H1 (cell line): ENCODE results near the gene CD37. TPM values are rescaled to one million over a fixed set of nuclear protein-coding genes. Genes with fewer than 3 reads are reported as not detected.

Source experiments
- CTCF ChIA-PET: fragments of 300-600 bp; sonication (Branson Sonifier 250); formaldehyde crosslinking; loops from one replicate; lab custom pipeline; 2021; ENCODE audit not compliant: partially characterized antibody; lab: Charles Lee
- POLR2A ChIA-PET: fragments of 300-600 bp; sonication (Branson Sonifier 250); formaldehyde crosslinking; loops from one replicate; lab custom pipeline; 2021; ENCODE audit warnings: inconsistent platforms; ENCODE audit not compliant: partially characterized antibody; lab: Charles Lee
- DNase-seq, 2 experiments: peaks; one replicate each; pipeline versions ENCODE4 v3.0.0 to v3.0.0-alpha.2; 2010 to 2022; ENCODE audit warnings: low spot score in 2 of 2, low read depth in 1 of 2, mixed read lengths in 1 of 2
- FAIRE-seq: peaks from 2 replicates; lab custom pipeline; 2011; peaks lifted over from hg19 to GRCh38; lab: Jason Lieb, UNC
- H2AFZ ChIP-seq: 2 replicates; pipeline ENCODE4 v1.8.1; 2012; ENCODE audit warnings: low read length, inconsistent platforms
- H2AK5ac ChIP-seq: 2 replicates; pipeline ENCODE4 v1.6.1; 2013; ENCODE audit warnings: low read depth, low read length
- H2BK120ac ChIP-seq: replicated peaks from 2 replicates; pipeline ENCODE3; 2013; ENCODE audit warnings: low read depth, low read length, inconsistent platforms
- H2BK12ac ChIP-seq: 2 replicates; pipeline ENCODE4 v1.6.1; 2013; ENCODE audit warnings: low read depth, low read length
- H2BK15ac ChIP-seq: 2 replicates; pipeline ENCODE4 v1.6.1; 2013; ENCODE audit warnings: low read length
- H2BK20ac ChIP-seq: 2 replicates; pipeline ENCODE4 v1.6.1; 2013; ENCODE audit warnings: low read length
- H2BK5ac ChIP-seq: 2 replicates; pipeline ENCODE4 v1.6.1; 2013; ENCODE audit warnings: low read depth, low read length
- H3K14ac ChIP-seq: 2 replicates; pipeline ENCODE4 v1.6.1; 2013; ENCODE audit warnings: inconsistent platforms; ENCODE audit not compliant: insufficient read length
- H3K18ac ChIP-seq: 2 replicates; pipeline ENCODE4 v1.6.1; 2013; ENCODE audit warnings: low read length; ENCODE audit errors: extremely low read depth
- H3K23ac ChIP-seq: 2 replicates; pipeline ENCODE4 v1.6.1; 2013; ENCODE audit warnings: inconsistent platforms; ENCODE audit not compliant: insufficient read length
- H3K23me2 ChIP-seq: 2 replicates; pipeline ENCODE4 v1.6.1; 2013; ENCODE audit warnings: low read depth, low read length
- H3K27ac ChIP-seq: 2 replicates; pipeline ENCODE4 v1.6.1; 2011; ENCODE audit warnings: low read depth, low read length, inconsistent platforms
- H3K27me3 ChIP-seq, 4 experiments: replicated peaks in 1 of 4; 1 replicate in 1 of 4; 2 replicates in 3 of 4; pipeline versions ENCODE4 v1.6.1 to v1.8.1; 2011 to 2013; ENCODE audit warnings: low read length in 3 of 4, mild to moderate bottlenecking in 3 of 4, inconsistent platforms in 2 of 4, mixed read lengths in 2 of 4, moderate library complexity in 1 of 4; ENCODE audit not compliant: control insufficient read depth in 3 of 4, insufficient read depth in 3 of 4; ENCODE audit errors: extremely low read depth in 1 of 4
- H3K36me3 ChIP-seq, 4 experiments: 2 replicates each; pipeline versions ENCODE4 v1.6.1 to v1.8.1; 2011 to 2013; ENCODE audit warnings: mild to moderate bottlenecking in 4 of 4, low read length in 3 of 4, moderate library complexity in 2 of 4, control low read depth in 1 of 4, inconsistent platforms in 1 of 4; ENCODE audit not compliant: insufficient read depth in 4 of 4, control insufficient read depth in 2 of 4
- H3K4ac ChIP-seq: replicated peaks from 2 replicates; pipeline ENCODE3; 2013; ENCODE audit warnings: low read length, low read depth, mixed read lengths, inconsistent platforms; ENCODE audit not compliant: insufficient read length
- H3K4me1 ChIP-seq, 4 experiments: replicated peaks in 1 of 4; 1 replicate in 1 of 4; 2 replicates in 3 of 4; pipeline versions ENCODE4 v1.6.1 to v1.8.1; 2011 to 2013; ENCODE audit warnings: low read length in 3 of 4, inconsistent platforms in 2 of 4, mixed read lengths in 1 of 4; ENCODE audit not compliant: insufficient read depth in 4 of 4, control insufficient read depth in 3 of 4
- H3K4me2 ChIP-seq, 2 experiments: 2 replicates each; pipeline versions ENCODE4 v1.6.1 to v1.8.1; 2011 to 2013; ENCODE audit warnings: low read depth in 2 of 2, low read length in 2 of 2, control low read depth in 1 of 2, inconsistent platforms in 1 of 2, mild to moderate bottlenecking in 1 of 2; ENCODE audit not compliant: insufficient read depth in 1 of 2
- H3K4me3 ChIP-seq, 4 experiments: fragments of 200-600, 300-600 bp in 1 of 4; sonication (generic), shearing (Covaris generic), sonication (Bioruptor Twin) in 1 of 4; 2 replicates each; pipeline versions ENCODE4 v1.5.1 to v1.8.1; 2011 to 2016; ENCODE audit warnings: low read length in 4 of 4, low read depth in 3 of 4, control low read depth in 2 of 4, inconsistent platforms in 2 of 4, mild to moderate bottlenecking in 2 of 4, mixed read lengths in 1 of 4, moderate library complexity in 1 of 4; ENCODE audit not compliant: insufficient read depth in 2 of 4; ENCODE audit errors: extremely low read depth in 1 of 4
- H3K56ac ChIP-seq: replicated peaks from 2 replicates; pipeline ENCODE3; 2013; ENCODE audit warnings: low read depth, mild to moderate bottlenecking, mixed read lengths, low read length, inconsistent platforms; ENCODE audit not compliant: insufficient read length
- H3K79me1 ChIP-seq: 2 replicates; pipeline ENCODE4 v1.6.1; 2013; ENCODE audit warnings: low read depth, low read length, control low read depth
- H3K79me2 ChIP-seq, 2 experiments: 2 replicates each; pipeline versions ENCODE4 v1.6.1 to v1.8.1; 2012 to 2013; ENCODE audit warnings: low read length in 2 of 2, mild to moderate bottlenecking in 2 of 2, inconsistent platforms in 1 of 2; ENCODE audit not compliant: insufficient read depth in 2 of 2, control insufficient read depth in 1 of 2
- H3K9ac ChIP-seq, 4 experiments: replicated peaks in 1 of 4; 1 replicate in 1 of 4; 2 replicates in 3 of 4; pipeline versions ENCODE4 v1.6.1 to v1.8.1; 2011 to 2013; ENCODE audit warnings: low read depth in 3 of 4, low read length in 3 of 4, control low read depth in 2 of 4, mild to moderate bottlenecking in 2 of 4, moderate library complexity in 2 of 4, inconsistent platforms in 1 of 4; ENCODE audit errors: extremely low read depth in 1 of 4
- H3K9me3 ChIP-seq, 2 experiments: 2 replicates each; pipeline versions ENCODE4 v1.6.1 to v1.8.1; 2012 to 2013; ENCODE audit warnings: mild to moderate bottlenecking in 2 of 2, moderate library complexity in 2 of 2, control low read depth in 1 of 2, inconsistent platforms in 1 of 2, low read depth in 1 of 2, low read length in 1 of 2, mixed read lengths in 1 of 2; ENCODE audit not compliant: insufficient read depth in 2 of 2
- H4K20me1 ChIP-seq, 2 experiments: replicated peaks in 1 of 2; 2 replicates each; pipeline versions ENCODE3 to v1.8.1; 2011 to 2013; ENCODE audit warnings: inconsistent platforms in 2 of 2, low read length in 2 of 2, mild to moderate bottlenecking in 1 of 2; ENCODE audit not compliant: insufficient read depth in 2 of 2, control insufficient read depth in 1 of 2
- H4K5ac ChIP-seq: 2 replicates; pipeline ENCODE4 v1.6.1; 2013; ENCODE audit warnings: low read length, low read depth, mixed read lengths, inconsistent platforms; ENCODE audit not compliant: insufficient read length
- H4K8ac ChIP-seq: 2 replicates; pipeline ENCODE4 v1.8.0; 2013; ENCODE audit warnings: mild to moderate bottlenecking, moderate library complexity, low read length, inconsistent platforms; ENCODE audit not compliant: insufficient read depth; ENCODE audit errors: extremely low read depth
- H4K91ac ChIP-seq: replicated peaks from 2 replicates; pipeline ENCODE3; 2013; ENCODE audit warnings: low read length, mixed read lengths, inconsistent platforms; ENCODE audit not compliant: insufficient read length
- EZH2 ChIP-seq: fragments of 200-600 bp; sonication (generic); IDR thresholded peaks from 2 replicates; pipeline ENCODE4 v1.7.1; 2012; ENCODE audit warnings: low read depth, mild to moderate bottlenecking, moderate library complexity, low read length, inconsistent platforms; ENCODE audit not compliant: severe bottlenecking
- POLR2A ChIP-seq, 2 experiments: IDR thresholded peaks; 1 replicate in 1 of 2; 2 replicates in 1 of 2; pipeline ENCODE4 v1.6.1; 2011; ENCODE audit warnings: low read depth in 2 of 2, low read length in 2 of 2, mild to moderate bottlenecking in 2 of 2; ENCODE audit errors: control extremely low read depth in 1 of 2
- RAD21 ChIP-seq, 2 experiments: IDR thresholded peaks in 1 of 2; conservative IDR thresholded peaks in 1 of 2; 2 replicates each; pipeline ENCODE4 v1.6.1; 2011; ENCODE audit warnings: low read depth in 2 of 2, low read length in 2 of 2, improper control_type of control experiment in 1 of 2, inconsistent platforms in 1 of 2, mild to moderate bottlenecking in 1 of 2, moderate library complexity in 1 of 2
- RNF2 ChIP-seq: fragments of 200-900, 300-1000 bp; sonication (generic); IDR thresholded peaks from 2 replicates; pipeline ENCODE4 v1.7.1; 2016; ENCODE audit warnings: borderline replicate concordance, low read depth, mild to moderate bottlenecking, antibody characterized with exemption, low read length; ENCODE audit not compliant: poor library complexity, severe bottlenecking; ENCODE audit errors: missing control alignments
- WGBS, 2 experiments: shearing (Covaris generic) in 1 of 2; methylation state at CpG; one replicate each; pipeline versions ENCODE4 v1.1.6 to v1.1.7; 2013 to 2015; ENCODE audit warnings: low lambda C conversion rate in 2 of 2, mixed read lengths in 2 of 2, inconsistent platforms in 1 of 2, low coverage in 1 of 2, missing lambda C conversion rate in 1 of 2; ENCODE audit not compliant: insufficient replicate concordance in 2 of 2, insufficient coverage in 1 of 2, insufficient read length in 1 of 2; ENCODE audit errors: extremely low coverage in 1 of 2, missing lambda C conversion rate in 1 of 2; 5-methylcytosine and 5-hydroxymethylcytosine counted together
- polyA plus RNA-seq, 7 experiments: library from polyadenylated mRNA; depleted of rRNA in 3 of 7; stranded (reverse) in 5 of 7; unstranded in 2 of 7; fragments of >200 nt in 5 of 7; fragments of 200-250 nt in 2 of 7; gene quantifications; 1 replicate in 5 of 7; 2 replicates in 1 of 7; 4 replicates in 1 of 7; pipeline versions ENCODE4 v1.2.1 to v1.2.3, GENCODE V29; 2011 to 2013; ENCODE audit warnings: missing spikeins in 2 of 7, mixed read lengths in 2 of 7
- total RNA-seq: library from RNA; stranded (reverse); fragmentation: NEBNext Ultra II Directional; extraction: Animal tissue kit (Norgen Biotek cat#: 25700); gene quantifications from 2 replicates; pipeline ENCODE4 v1.2.1, GENCODE V29; 2021
- TF ChIP-seq, protein P1 (sequence below), 3 experiments: IDR thresholded peaks; 1 replicate in 2 of 3; 2 replicates in 1 of 3; pipeline versions ENCODE4 v1.5.1 to v1.6.1; 2011; ENCODE audit warnings: low read length in 3 of 3, mild to moderate bottlenecking in 3 of 3, inconsistent platforms in 2 of 3, low read depth in 1 of 3, moderate library complexity in 1 of 3; ENCODE audit not compliant: insufficient read depth in 1 of 3; ENCODE audit errors: control extremely low read depth in 1 of 3

CD37 gene
- total and polyA plus RNA-seq, 2 of the 8 experiments (the other 6 are each of a cell fraction or from before 2014, with no cell fraction given): not detected

DNA sequence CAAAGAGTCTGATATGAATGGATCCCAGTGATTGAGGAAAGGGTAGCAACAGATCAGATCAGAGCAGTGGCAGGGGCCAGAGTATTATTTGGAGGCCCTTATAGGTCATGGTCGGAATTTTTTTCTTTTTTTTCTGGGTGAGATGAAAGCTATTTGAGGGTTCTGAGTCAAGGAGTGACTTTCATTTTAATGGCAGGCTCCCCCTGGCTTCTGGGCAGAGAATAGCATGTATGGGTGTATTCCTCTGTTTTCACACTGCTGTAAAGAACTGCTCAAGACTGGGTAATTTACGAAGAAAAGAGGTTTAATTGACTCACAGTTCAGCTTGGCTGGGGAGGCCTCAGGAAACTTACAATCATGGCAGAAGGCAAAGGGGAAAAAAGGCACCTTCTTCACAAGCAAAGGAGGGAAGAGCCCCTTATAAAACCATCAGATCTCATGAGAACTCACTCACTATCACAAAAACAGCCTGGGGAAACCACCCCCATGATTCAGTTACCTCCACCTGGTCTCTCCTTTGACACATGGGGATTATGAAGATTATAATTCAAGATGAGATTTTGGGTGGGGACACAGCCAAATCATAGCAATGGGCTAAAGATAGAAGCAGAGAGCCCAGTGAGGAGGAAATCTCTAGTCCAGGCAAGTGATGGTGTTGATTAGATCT lies 7.2 kb upstream of the CD37 start:
- H4K8ac ChIP-seq: no peak overlapping the region
- peak; percentile 65 for FAIRE-seq
- H3K4me1 ChIP-seq: no peaks in the 10 kb centered on the region
- H3K14ac ChIP-seq: no peak overlapping the region
- H3K56ac ChIP-seq: no peak overlapping the region
- TF ChIP-seq RNF2 (no peak), EZH2 (no peak), POLR2A (IDR thresholded peaks at IDR 0.05; ENCODE audit: control extremely low read depth in 1 of 2, low read depth in 2 of 2, low read length in 2 of 2) (no peak), RAD21 (IDR thresholded peaks at IDR 0.05 in 1 of 2, conservative IDR thresholded peaks at IDR 0.05 in 1 of 2; ENCODE audit: low read depth in 2 of 2, low read length in 2 of 2) (peak; percentile 41 to 54)
- TF ChIP-seq, protein P1, sequence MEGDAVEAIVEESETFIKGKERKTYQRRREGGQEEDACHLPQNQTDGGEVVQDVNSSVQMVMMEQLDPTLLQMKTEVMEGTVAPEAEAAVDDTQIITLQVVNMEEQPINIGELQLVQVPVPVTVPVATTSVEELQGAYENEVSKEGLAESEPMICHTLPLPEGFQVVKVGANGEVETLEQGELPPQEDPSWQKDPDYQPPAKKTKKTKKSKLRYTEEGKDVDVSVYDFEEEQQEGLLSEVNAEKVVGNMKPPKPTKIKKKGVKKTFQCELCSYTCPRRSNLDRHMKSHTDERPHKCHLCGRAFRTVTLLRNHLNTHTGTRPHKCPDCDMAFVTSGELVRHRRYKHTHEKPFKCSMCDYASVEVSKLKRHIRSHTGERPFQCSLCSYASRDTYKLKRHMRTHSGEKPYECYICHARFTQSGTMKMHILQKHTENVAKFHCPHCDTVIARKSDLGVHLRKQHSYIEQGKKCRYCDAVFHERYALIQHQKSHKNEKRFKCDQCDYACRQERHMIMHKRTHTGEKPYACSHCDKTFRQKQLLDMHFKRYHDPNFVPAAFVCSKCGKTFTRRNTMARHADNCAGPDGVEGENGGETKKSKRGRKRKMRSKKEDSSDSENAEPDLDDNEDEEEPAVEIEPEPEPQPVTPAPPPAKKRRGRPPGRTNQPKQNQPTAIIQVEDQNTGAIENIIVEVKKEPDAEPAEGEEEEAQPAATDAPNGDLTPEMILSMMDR (IDR thresholded peaks at IDR 0.05; ENCODE audit: control extremely low read depth in 1 of 3, insufficient read depth in 1 of 3, low read depth in 1 of 3, low read length in 3 of 3): peak in 2 of 3 experiments; percentile 63 to 69; a peak in 3 of 4 replicates
- TF ChIP-seq, all 59 proteins: peak for 2
- no peak overlapping the region for H2BK20ac ChIP-seq
- H2BK15ac ChIP-seq: no peak overlapping the region
- no peaks in the 10 kb centered on the region for H3K23me2 ChIP-seq
- no peak overlapping the region for H3K9ac ChIP-seq
- no peak overlapping the region for H3K23ac ChIP-seq
- H3K4me2 ChIP-seq: no peak overlapping the region
- H2BK5ac ChIP-seq: no peak overlapping the region
- ChIA-PET POLR2A (interaction anchor here (0.8 to 1.2 kb wide), 4 partner anchors 10 to 47 kb away, joined by 3 to 7 read pairs (median 3); no protein-coding TSS in a partner anchor), CTCF (interaction anchor here (0.8 to 2.3 kb wide), 27 partner anchors 9 to 330 kb away, joined by 3 to 15 read pairs (median 4); no protein-coding TSS in a partner anchor)
- H3K9me3 ChIP-seq: peaks cover 0 to under 1% of the 10 kb centered on the region in 2 experiments; a peak in 2 of 4 replicates
- H3K79me2 ChIP-seq: no peaks in the 10 kb centered on the region
- WGBS, 2 experiments: 61% methylated on average over 2 of the region's 2 CpGs; no CpG with 5 or more reads in 1 of the 2 experiments
- no peak overlapping the region for H3K4ac ChIP-seq
- no peak overlapping the region for H3K4me3 ChIP-seq
- no peak overlapping the region for H2BK12ac ChIP-seq
- no peak overlapping the region for H2BK120ac ChIP-seq
- no peak overlapping the region for H2AK5ac ChIP-seq
- no peak overlapping the region for H3K27ac ChIP-seq
- no peaks in the 10 kb centered on the region for H4K20me1 ChIP-seq
- H4K5ac ChIP-seq: no peak overlapping the region
- no peak for DNase-seq
- no peak overlapping the region for H3K18ac ChIP-seq
- no peak overlapping the region for H4K91ac ChIP-seq
- no peak overlapping the region for H2AFZ ChIP-seq
- no peaks in the 10 kb centered on the region; a peak in 1 of 7 replicates for H3K27me3 ChIP-seq
- H3K36me3 ChIP-seq: 0 out of 8 replicates have a peak, but pooled peaks cover 0 to 5% (median 0%) of the 10 kb centered on the region in 4 experiments
- no peaks in the 10 kb centered on the region for H3K79me1 ChIP-seq
